ENCODE results near the gene ZNF536. TPM values are rescaled to one million over a fixed set of nuclear protein-coding genes. Genes with fewer than 3 reads are reported as not detected.
"Not testable (repeated sequence)": the region's sequence is repeated elsewhere in the genome, so short reads cannot be mapped to it uniquely, and the experiment has no call there.

Gene ZNF536
- total and polyA plus RNA-seq, 9 of the 15 experiments (the other 6 are each of a cell fraction or from before 2014, with no cell fraction given) = not detected

DNA sequence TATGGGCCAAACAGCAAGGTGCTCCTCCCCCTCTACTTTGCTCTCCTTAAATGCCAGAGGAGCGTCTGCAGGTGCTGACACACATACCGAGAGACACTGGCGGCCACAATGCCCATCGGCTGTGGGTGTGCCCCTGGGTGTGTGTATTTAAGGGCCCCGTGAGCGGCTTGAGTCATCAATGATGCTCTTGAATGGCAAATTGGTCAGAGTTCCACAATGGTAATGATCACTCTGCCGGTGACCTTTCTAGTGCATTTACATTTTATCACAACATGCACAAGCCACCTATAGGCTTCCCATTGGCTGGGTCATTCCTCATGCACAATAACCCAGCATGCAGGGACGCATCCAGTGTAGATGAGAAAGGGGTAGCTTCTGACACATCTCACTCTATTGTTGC, 124.8 kb downstream of the ZNF536 start:
- CTCF ChIA-PET (ENCODE audit: low intra/inter-chr PET ratio) = no interaction called here

DNA sequence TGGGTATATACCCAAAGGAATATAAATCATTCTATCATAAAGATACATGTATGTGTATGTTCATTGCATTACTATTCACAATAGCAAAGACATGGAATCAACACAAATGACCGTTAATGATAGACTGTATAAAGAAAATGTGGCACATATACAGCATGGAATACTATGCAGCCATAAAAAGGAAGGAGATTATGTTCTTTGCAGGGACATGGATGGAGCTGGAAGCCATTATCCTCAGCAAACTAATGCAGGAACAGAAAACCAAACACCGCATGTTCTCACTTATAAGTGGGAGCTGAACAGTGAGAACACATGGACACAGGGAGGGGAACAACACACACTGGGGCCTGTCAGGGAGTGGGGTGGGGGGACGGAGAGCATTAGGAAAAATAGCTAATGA, 125.9 kb downstream of the ZNF536 start:
- intact Hi-C loops (cut with micrococcal nuclease); H3K4me3 ChIP-seq; H2AFZ ChIP-seq (ENCODE audit: low read depth, low read length); in situ Hi-C loops (cut with MboI); H3K79me2 ChIP-seq (ENCODE audit: control insufficient read depth, insufficient read depth, low read length); H3K9me3 ChIP-seq (replicated peaks; ENCODE audit: control insufficient read depth, insufficient read depth, low read depth, low read length); H3K27ac ChIP-seq (ENCODE audit: extremely low read depth, low read depth, low read length); BruUV-seq (replicated peaks); H3K4me2 ChIP-seq (ENCODE audit: insufficient read depth, low read length); DNase-seq (ENCODE audit: extremely low read depth in 1 of 4, low spot score in 3 of 4); H3K36me3 ChIP-seq (ENCODE audit: control insufficient read depth, insufficient read depth, low read length); H3K9me1 ChIP-seq (ENCODE audit: control insufficient read depth, insufficient read depth, low read length); CTCF ChIA-PET (ENCODE audit: low intra/inter-chr PET ratio); POLR2A ChIA-PET; FAIRE-seq; ATAC-seq; H3K4me1 ChIP-seq (replicated peaks in 1 of 2; ENCODE audit: control insufficient read depth in 2 of 2, insufficient read depth in 2 of 2, low read length in 2 of 2); H3K9ac ChIP-seq (ENCODE audit: insufficient read depth in 1 of 2, low read depth in 2 of 2, low read length in 2 of 2); H4K20me1 ChIP-seq (replicated peaks; ENCODE audit: control insufficient read depth, insufficient read depth, low read length); H3K27me3 ChIP-seq (ENCODE audit: control insufficient read depth in 2 of 2, insufficient read depth in 2 of 2, low read length in 2 of 2): not testable (repeated sequence)
- WGBS (ENCODE audit: insufficient coverage, low coverage, missing lambda C conversion rate) = 0% methylated on average over 2 of the region's 3 CpGs

More for the DNA sequence above, 124.8 kb downstream of the ZNF536 start:
- WGBS (ENCODE audit: insufficient coverage, low coverage, missing lambda C conversion rate) = under 1% methylated on average over 8 of the region's 8 CpGs
- no peak overlapping the region for H3K27ac ChIP-seq (ENCODE audit: extremely low read depth, low read depth, low read length)
- in situ Hi-C loops (cut with MboI) = no loop called here
- H3K36me3 ChIP-seq (ENCODE audit: control insufficient read depth, insufficient read depth, low read length) = no peaks in the 10 kb centered on the region
- peaks cover 0 to 2% of the 10 kb centered on the region in 2 experiments; a peak in 1 of 5 replicates for H3K27me3 ChIP-seq (ENCODE audit: control insufficient read depth in 2 of 2, insufficient read depth in 2 of 2, low read length in 2 of 2)
- no TSS peak for BruUV-seq (replicated peaks)
- no peak for FAIRE-seq
- no peak overlapping the region for H2AFZ ChIP-seq (ENCODE audit: low read depth, low read length)
- no peak overlapping the region for H3K4me3 ChIP-seq
- DNase-seq (ENCODE audit: extremely low read depth in 1 of 4, low spot score in 3 of 4) = no peak
- POLR2A ChIA-PET = no interaction called here
- no peaks in the 10 kb centered on the region for H3K9me3 ChIP-seq (replicated peaks; ENCODE audit: control insufficient read depth, insufficient read depth, low read depth, low read length)
- intact Hi-C loops (cut with micrococcal nuclease) = no loop called here
- no peak for ATAC-seq
- TF ChIP-seq MTA2 (IDR thresholded peaks at IDR 0.05; ENCODE audit: low read depth) (no peak), YBX1 (IDR thresholded peaks at IDR 0.05) (no peak), NCOA1 (IDR thresholded peaks at IDR 0.05; ENCODE audit: low read depth) (no peak)
- TF ChIP-seq, protein P1, sequence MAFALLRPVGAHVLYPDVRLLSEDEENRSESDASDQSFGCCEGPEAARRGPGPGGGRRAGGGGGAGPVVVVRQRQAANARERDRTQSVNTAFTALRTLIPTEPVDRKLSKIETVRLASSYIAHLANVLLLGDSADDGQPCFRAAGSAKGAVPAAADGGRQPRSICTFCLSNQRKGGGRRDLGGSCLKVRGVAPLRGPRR (CRISPR knock-in tag; IDR thresholded peaks at IDR 0.05) = no peak
- H3K4me2 ChIP-seq (ENCODE audit: insufficient read depth, low read length) = no peak overlapping the region
- H4K20me1 ChIP-seq (replicated peaks; ENCODE audit: control insufficient read depth, insufficient read depth, low read length) = no peaks in the 10 kb centered on the region
- H3K9ac ChIP-seq (ENCODE audit: insufficient read depth in 1 of 2, low read depth in 2 of 2, low read length in 2 of 2) = no peak overlapping the region
- H3K4me1 ChIP-seq (replicated peaks in 1 of 2; ENCODE audit: control insufficient read depth in 2 of 2, insufficient read depth in 2 of 2, low read length in 2 of 2) = no peaks in the 10 kb centered on the region
- H3K79me2 ChIP-seq (ENCODE audit: control insufficient read depth, insufficient read depth, low read length) = no peaks in the 10 kb centered on the region
- H3K9me1 ChIP-seq (ENCODE audit: control insufficient read depth, insufficient read depth, low read length) = no peaks in the 10 kb centered on the region
